A549 treated with CORT108297 at 1 μM for 4 hours (cell line): ENCODE measurements around the gene ALX4. TPM values are rescaled to one million over a fixed set of nuclear protein-coding genes. Genes with fewer than 3 reads are reported as not detected.

ENCODE experiments used
- total RNA-seq: library from RNA; stranded (reverse); fragments of 200-300 nt; extraction: Qiagen RNA extraction; gene quantifications from 5 replicates; pipeline ENCODE4 v1.2.3, GENCODE V29; 2022

The ALX4 gene
- total RNA-seq: 3.8 to 5.7 TPM (median 5.2 TPM) in 5 replicates

DNA sequence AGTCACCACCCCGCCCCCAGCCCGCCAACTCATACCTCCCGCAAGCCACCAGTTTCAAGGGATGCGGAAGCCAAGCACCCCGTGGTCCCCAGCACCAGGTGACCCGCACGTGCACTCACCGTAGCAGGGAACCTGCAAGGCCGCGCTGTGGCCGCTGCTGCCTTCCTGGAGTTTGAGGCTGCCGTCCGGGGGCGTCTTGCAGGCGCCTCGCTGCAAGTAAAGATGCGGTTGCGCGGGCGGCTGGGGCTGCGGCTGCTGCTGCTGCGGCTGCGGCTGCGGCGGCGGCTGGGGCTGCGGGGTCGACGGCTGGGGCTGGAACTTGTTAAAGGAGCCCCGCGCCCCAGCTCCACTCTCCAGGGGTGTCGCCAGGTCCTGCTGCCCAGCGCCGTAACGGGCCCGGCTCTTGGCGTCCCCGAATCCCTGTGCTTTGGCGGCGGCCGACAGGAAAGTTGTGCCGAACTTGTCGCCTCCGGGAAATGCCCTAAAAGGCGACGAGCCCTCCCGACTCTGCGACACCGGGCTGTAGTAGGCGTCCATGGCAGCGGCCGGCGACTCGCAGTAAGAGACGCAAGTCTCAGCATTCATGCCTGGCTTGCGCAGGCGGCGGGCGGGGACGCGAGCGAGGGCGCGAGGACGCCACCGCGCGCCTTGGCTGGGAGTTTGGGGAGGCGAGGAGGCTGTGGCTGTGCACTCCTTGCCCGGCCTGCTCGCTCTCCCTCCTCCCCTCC, at the start of gene ALX4:
ALX4 (minus strand) TSS at position 662 of the 728 bp plus-strand sequence; CDS start at position 585, 77 bp downstream.

Other genes with a start within 250 kb of the ALX4 start
- gene ACCS, start 243.9 kb downstream of the ALX4 start, total RNA-seq: 13.7 to 19.7 TPM (median 18.3 TPM) in 5 replicates
- gene EXT2, start 214.5 kb downstream of the ALX4 start, total RNA-seq: 53.9 to 61.6 TPM (median 57.4 TPM) in 5 replicates